GDM1 (cell line): ENCODE results near the gene DSCAML1.

Source experiments
- DNase-seq: peaks from one replicate; lab custom pipeline; 2025; lab: John Stamatoyannopoulos, UW

The DSCAML1 gene

DNA sequence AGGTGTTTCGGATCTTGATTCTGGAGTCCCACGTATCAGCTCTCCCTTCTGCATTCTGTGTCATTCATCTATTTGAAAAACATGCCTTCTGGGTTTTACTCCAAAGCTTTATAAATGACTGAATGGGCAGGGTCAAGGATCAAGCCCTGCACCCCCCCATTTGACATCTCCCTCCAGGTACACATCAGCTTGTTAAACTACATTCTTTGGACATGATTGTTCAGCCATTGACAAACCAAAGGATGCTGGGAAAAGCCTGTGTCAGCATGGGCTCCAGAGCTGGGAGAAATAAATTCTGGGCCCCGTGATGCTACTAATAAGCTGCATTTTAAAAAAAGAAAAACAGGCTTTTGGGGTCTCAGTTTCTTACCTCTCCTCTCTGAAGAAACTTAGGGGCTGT, 103.7 kb downstream of the DSCAML1 start:
- no peak for DNase-seq

DNA sequence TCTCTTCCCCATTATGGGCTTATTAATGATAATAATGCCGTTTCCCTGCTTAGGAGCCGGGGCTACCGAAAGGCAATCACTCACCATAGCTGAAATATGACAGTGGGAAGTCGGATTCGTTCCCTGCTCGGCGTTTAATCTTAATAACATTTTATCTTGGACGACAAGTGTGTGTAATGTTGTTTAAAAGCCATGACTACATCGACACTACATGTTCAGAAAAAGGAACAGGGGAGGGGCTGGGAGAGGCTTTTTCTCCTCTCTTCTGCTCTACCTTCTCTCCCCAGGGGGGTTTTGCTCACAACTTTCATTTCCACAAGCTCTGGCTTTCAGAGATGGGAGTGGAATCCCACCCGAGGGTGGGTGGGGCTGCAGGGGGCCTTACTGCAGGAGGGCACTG, 105.5 kb downstream of the DSCAML1 start:
- DNase-seq, result no peak

DNA sequence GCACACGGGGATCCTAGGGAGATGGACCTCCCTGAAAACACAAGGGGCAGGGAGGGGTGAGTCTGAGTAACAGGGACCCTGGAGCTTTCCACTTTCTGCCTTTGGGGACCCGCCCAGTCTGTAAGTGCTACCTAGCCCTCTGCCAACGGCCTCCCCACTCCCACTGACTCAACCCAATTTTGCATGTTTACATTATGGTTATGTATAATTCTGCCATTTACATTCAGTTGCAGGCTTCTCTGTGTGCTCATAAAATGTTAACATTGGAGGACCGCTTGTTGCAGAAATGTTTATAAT, 105.8 kb downstream of the DSCAML1 start:
- DNase-seq, result no peak

DNA sequence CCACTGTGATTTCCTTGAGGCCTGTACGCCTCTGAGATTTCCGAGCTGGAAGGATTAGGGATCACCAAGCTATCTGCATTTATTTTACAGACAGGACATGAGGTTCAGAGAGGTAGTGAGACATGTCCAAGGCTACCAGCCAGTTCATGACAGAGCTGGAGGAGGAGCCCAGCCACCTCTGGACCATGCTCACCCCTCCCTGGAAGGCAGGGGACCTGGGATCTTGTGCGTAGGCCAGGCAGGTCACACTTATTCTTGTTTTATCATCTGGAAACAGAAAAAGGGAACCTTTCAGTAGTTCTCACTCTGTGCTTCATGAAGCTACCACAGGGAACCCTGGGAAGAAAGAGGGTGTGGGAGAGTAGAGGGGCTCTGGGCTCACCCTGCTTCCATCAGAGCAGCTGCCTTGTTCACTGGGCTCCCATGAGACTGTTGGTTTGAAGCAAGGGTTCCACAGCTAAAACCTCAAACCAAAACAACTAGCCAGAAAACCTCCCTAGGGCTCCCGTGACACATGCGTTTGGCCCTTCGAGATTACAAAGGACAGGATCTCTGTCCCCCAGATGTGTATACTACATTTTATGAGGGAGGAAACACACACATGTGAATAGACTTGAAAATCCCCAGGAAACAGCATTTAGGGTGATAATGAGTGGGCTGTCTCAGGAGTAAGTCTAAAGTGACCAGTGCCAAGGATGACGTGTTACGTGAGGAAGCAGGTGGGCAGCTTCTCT, 106.4 kb downstream of the DSCAML1 start:
- DNase-seq, result no peak

DNA sequence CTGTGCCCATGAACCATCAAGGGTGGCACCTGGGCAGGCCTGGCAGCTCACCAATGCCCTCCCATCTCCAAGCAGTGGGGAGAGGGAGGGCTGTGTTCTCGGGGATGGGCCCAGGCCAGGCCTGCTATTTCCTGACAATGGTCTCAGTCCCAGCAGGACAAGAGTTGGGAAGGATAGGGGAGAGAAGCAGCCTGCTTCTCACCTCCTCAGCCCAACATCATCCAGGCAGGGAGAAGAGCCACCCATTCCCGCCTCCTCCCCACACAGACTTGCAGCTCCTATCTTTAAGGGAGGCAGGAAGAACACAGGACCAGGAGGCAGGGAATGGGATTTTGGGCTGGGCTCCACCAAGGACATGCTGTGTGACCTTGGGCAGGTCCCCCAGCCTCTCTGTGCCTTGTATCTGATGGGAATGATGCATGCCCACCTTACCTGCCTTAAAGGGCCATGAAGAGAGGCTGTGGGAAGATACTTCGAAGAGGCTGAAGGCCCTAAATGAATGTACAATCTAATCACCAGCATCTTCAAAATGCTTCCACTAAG, 108.7 kb downstream of the DSCAML1 start:
- no peak for DNase-seq

DNA sequence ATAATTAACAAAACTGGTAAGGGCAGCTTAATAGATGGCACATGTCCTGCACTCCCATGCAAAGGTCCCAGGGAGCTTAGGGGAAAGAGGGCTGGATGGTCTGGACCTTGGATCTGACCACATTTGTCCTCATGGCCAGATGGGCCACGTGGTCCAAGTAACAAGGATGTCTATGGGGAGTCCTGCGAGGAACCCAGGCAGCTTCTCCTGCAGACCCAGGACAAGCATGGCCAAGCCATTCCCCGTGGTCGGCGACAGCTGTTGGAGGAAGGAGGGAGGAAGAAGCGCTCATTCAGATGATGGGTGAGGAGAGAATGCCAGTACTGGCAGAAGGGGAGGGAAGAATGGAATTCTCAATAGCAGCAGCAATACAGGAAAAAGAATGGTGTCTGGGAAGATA, 109.2 kb downstream of the DSCAML1 start:
- DNase-seq, result no peak

DNA sequence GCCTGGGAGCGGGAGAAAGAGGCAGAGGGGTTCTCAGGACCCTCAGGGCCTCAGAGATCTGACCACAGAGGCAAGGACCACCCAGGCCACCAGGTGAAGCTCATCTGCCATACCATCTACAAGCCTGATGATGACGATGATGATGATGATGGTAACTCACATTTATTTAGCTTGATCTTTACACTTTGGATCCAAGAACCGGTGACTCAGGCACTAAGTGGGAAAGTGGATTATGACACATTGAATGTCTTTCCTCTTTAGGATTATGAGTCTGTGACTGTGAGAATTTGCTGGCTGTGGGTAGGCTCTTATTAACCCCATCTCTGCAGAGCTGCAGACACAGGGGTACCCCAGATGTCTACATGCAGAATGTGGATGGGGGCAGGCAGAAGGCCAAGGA, 110.3 kb downstream of the DSCAML1 start:
- DNase-seq, result no peak

DNA sequence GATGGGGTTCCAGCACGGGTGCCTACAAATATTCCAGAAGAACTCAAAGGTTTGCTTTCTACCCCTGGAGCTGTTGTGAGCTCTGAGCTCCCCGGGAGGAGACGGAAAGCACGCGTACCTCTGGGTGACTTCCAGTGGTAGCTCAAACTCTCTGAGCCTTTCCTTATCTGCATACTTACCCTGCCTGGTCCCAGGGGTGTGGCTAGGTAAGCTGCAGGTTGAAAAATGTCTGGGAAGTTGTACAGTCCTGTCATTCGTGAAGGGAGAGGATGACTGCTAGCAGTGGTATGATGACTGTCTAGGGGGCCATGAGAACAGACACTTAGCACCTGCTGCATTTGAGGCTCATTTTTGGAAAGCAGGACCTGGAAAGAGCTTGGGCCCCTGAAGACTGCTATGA, 111.5 kb downstream of the DSCAML1 start:
- no peak for DNase-seq

DNA sequence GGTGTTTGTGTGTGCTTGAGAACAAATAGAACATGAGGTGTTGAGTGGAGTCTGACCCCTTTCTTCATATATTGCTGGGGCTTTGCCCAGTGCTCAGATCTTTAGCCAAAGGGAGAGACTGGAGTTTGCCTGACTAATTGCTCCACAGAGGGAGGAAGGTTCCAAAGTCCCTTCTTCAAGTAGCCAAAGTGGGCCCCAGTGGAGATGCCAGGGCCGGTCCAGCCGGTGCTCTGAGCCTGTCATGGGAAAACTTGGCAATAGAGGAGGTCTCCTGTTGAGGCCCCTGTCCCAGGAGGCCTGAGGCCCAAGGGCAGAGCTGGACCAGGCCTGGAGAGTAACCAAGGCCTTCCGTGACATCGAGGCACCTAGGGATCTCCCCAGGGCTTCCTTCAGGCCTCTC, 112.3 kb downstream of the DSCAML1 start:
- no peak for DNase-seq

DNA sequence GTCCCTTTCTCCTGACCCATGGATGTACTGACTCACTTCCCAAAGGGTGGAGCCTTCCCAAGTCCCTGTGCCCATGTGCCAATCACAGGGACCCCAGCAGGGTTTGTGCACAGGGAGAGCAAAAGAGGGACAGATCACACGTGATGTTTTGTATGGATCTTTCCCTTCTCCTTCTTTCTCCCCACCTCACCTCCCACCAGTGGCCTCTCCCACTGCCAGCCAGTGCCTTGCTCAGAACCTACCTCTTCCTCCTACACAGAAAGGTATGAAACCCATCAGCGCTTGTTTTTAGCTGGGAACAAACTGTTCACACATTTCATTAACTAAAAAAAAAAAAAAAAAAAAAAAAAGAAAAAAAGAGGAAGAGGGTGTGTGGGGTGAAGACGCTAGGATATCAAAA, 112.9 kb downstream of the DSCAML1 start:
- DNase-seq, result no peak

DNA sequence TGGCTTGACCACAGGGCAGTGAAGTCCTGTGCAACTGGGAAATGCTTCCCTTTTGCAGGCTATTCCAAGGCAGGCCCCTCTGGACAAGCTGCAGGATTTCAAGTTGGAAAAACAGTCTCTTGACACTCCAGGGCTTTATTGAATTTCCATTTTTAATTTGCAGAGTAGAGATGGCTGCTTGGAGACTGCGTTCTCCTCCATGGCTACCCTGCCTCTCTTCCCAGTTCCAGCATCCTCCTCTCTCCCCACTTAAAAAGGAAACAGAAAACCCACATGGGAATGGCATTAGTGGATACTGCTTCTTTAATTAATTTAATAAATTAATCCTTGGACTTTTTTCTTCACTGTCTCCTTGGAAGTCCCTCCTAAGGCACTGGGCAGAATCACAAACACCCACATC, 115.6 kb downstream of the DSCAML1 start:
- DNase-seq, result no peak

DNA sequence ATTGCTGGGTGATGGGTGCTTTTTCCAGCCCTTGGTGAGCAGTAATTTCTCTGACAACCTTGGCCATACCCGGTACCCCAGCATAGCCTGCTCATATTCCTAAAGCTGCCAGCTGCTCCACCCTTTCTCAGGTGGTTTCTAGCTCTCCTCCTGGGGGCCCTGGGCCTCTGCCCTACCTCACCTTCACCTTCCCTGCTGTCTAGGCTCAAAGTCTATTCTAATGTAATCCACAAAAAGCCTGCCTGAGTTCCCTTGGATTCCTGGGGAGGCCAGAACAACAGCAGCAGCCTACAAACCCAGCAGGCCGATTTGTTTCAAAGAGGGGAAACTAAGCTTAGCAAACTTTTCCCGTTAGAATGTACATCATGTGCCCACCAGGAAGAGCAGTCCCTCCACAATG, 117.6 kb downstream of the DSCAML1 start:
- DNase-seq, result no peak

DNA sequence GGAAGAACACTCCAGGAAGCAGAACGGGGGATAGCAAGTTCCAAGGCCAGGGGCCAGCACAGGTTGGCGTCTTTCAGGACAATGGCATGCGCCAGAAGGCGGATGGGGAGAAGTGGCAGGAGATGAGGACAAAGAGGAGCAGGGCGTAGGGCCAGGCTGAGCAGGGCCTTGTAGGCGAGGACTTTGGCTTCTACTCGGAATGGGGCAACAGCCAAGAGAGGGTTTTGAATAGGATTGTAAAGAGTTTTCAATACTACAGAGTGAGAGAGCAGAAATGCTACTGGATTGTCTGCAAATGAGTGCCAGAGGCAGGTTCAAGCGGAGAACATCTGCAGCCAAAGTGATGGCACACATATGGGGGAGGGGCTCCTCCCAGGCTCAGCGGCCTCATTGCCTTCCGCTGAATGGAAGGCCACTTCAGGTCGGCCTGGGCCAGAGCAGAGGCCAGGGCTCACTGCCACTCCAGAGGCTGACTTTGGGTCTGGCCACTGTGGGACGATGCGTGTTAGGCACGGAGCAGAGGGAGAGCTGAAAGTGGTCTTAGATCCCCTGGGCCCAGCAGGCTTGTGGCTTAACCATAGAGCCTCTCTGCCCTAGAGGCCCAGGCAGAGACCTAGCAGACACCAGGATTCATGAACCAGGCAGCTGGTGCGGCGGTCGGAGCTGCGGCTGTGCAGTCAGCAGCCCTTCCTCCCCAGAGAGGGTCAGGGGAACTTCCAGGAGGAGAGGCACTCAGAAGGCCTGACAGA, 118.2 kb downstream of the DSCAML1 start:
- DNase-seq, result no peak

DNA sequence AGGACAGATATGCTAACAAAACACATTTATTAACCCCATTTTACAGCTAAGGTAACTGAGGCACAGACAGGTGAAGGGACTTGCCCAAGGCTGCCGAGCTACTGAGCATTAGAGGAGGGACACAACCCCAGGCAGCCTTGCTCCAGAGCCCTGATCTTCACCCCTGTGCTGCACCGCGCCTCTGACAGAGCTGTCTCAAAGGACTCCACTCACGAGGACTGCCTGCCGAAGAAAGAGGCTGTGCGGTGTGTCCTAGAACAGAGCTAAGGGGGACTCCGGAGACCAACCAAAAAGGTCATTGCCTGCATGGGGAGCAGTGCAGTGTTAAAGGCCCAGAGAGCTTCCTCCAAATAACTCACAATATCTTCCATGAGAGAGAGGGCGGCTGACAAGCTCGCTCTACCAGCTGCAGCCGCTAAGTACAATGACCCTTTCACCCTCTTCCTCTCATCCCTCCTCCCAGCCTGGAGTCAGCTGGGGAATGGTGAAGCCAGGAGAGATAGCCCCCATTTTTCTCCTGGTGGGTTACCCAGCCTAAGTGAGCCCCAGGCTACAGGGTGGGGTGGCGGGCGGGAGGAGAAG, 119.2 kb downstream of the DSCAML1 start:
- DNase-seq, result no peak

DNA sequence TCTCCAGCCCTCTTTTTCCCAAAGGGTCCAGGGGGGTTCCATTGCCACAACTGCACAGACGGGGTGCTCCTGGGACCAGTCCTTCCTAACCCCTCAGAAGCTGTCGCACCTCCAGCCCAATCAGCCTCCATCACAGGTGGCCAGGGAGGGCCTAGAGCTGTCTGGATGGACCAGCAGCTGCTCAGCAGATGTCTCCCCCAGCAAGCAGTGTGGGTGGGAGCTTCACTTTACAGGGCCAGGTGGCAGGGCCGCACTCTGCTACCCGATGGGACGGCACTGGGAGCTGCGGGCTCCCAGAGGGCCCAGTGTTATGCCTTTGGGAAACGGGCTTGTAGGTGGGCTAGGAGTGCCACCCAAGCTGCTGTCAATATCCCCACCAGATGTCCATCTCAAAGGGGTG, 120.5 kb downstream of the DSCAML1 start:
- DNase-seq, result no peak

DNA sequence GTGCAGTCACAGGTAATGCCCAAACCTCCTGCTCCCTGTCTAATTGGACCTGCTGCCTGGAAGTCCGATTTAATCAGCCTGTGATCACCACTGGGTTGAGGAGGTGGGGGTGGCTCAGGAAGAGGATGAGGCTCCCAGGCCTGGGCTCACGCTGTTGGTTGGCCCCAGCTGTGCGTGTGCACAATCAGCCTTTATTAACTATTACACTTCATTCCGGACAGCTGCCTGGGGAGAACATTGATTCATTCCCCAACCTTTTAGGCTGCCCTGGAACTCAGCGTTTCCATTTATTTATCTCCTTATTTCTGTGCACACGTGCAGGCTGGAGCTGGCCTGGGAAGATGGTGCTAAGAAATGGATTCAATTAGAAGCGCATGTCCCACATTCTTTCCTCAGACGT, 123.4 kb downstream of the DSCAML1 start:
- DNase-seq, result no peak

DNA sequence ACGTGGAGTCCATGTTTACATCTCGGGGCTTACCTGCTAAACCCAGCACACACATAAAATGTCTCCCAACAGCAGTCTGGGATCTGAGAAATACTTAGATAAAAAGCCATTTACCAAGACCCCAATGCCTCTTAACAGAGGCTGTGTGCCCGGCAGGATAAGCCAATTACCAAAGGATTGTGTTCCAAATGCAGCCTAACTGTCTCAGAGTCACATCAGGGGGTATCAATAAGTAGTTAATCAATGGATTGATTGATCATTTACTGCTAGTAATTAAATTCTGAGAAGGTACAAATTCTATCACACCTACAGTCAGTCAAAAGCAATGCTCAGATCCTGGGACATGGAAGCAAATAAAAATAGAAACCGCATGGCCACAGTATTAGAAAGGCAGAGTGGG, 125.6 kb downstream of the DSCAML1 start:
- no peak for DNase-seq

DNA sequence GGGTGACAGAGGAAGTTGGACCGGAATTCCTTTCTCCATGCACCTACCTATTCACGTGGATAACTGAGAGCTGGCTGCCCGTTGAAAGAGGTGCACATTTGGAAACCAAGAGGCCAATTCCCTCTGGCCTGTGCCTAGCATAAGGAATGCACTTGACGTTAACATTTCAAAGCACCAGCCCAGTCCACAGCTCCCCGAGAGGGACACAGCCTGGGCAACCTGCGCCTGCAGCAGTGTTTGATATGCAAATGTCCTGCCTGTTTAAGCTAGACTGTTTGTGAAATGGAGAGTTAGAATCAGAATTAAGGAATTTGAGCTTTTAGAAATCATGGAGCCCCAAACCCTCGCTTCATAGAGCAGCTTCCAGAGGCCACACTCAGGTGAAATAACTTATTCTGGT, 126.1 kb downstream of the DSCAML1 start:
- DNase-seq, result no peak

DNA sequence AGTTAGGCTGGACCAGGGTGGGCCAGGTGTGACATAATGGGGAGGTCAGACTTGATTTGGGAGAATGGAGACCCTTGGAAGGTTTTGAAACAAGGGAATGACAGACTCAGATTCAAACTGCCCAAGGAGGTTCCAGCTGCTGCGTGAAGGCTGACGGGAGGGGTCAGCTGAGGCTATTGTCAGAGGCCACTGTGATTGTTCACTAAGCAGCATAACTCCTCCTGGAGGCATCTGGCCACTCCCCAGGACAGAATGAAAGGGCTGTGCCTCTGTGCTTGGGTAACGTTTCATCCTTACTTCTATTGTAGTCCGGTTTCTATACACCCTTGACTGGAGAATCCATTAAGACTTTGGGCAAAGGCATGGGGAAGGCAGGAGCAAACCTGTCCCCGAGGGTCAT, 126.6 kb downstream of the DSCAML1 start:
- DNase-seq, result no peak

DNA sequence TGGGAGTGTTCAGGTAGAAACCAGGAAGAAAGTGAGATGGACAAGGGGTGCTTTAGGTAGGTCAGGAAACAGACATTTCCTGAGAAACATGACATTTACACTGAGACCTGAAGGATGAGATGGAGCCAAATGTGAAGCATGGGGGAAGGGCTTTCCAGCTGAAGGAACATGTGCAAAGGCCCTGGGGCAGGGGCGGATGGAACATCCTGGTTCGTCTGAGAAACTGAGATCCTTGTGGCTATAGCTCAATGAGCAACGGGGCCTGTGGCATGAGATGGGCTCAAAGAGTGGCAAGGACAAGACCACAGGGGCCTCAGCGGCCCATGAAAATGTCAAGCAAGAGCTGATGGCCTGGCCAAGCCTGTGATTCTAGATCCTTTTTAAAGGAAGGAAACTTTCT, 127.4 kb downstream of the DSCAML1 start:
- no peak for DNase-seq

DNA sequence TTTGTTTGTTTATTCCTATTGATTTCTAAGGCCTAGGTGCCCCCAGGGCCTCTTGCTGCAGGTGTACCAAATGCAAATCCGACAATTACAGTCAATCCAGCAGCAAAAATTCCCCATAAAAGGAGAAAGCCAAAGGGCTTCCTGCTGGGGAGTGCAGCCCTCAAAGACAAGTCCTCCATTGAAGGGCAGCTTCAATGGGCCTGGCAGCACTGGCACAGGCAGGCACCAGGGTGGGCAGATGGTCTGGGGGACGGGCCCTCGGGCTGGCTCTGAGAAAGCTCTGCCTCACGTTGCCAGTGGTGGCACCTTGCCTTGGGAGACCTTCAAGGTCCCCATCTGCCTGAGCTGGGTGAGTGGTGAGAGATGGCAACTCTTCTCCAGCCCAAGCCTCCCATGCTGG, 128.0 kb downstream of the DSCAML1 start:
- no peak for DNase-seq

DNA sequence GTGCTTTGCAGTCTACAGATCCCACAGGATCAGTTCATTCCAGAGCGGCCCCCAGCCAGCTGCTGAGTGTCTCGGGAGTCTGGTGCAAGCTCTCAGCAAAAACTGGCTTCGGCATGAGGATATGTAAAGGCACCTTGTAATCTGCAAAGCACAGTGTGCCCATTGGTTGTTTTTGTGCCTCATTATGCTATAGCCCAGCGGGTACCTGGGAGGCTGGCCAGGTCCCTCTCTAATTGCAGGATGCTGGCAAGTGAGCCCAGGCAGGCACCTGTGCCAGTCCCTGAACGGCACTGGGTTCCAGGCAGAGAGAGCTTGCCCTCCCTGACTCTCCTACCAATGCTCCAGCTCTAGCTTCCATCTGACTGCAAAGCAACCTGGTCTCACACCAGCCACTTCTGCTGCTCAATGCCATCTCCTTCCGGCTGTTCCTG, 128.7 kb downstream of the DSCAML1 start:
- no peak for DNase-seq

DNA sequence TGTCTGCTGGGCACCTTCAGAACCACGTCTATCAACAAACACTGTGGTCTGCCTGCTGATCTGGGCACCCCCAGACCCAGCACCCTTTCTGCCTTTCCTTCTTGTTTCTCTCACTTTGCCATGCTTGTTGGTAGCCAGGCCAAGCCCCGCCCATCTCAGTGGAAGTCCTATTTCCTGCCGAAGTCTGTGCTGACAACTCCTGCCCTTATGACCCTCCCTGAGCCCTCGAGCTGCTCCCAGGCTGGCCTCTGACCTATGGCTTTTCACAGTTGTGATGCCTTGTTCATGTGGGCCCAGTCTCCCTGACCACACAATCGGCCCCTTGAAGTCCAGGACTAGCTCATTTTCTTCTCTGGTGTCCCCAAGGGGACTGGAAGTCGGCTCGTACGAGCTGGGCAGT, 132.1 kb downstream of the DSCAML1 start:
- no peak for DNase-seq
